ENCODE results near the gene COX4I1. TPM values are rescaled to one million over a fixed set of nuclear protein-coding genes. Genes with fewer than 3 reads are reported as not detected.

COX4I1 gene
- total RNA-seq, 1 experiment from 2014 or later = 506 TPM

- H3K56ac ChIP-seq (ENCODE audit: insufficient read length, low read depth, low read length) = no peak overlapping the region
- no peaks in the 10 kb centered on the region for H3K9me3 Mint-ChIP-seq
- TF ChIP-seq CTCF (conservative IDR thresholded peaks at IDR 0.05) = no peak
Observed at GRCh38 chr16:85757341-85757822, 42.1 kb upstream of the COX4I1 start.

More at GRCh38 chr16:85757341-85757822, 42.1 kb upstream of the COX4I1 start:
- Histone ChIP-seq H3K4me2 (ENCODE audit: insufficient read depth, insufficient read length, low read length) (no peak overlapping the region), H2BK5ac (ENCODE audit: insufficient read length, low read length) (no peak overlapping the region), H3K18ac (ENCODE audit: insufficient read length, low read depth, low read length) (no peak overlapping the region), H4K5ac (ENCODE audit: insufficient read length, low read depth, low read length) (no peak overlapping the region), H3K9ac (ENCODE audit: extremely low read depth, insufficient read length, low read length) (no peak overlapping the region), H3K4me1 (ENCODE audit: insufficient read depth, low read length) (no peaks in the 10 kb centered on the region; the same call in 1 of the 2 replicates), H3K14ac (ENCODE audit: insufficient read depth, low read length) (no peak overlapping the region), H2BK120ac (ENCODE audit: low read depth, low read length, poor library complexity, severe bottlenecking) (no peak overlapping the region), H4K20me1 (ENCODE audit: control insufficient read depth, insufficient read depth, insufficient read length) (no peaks in the 10 kb centered on the region), H3T11ph (ENCODE audit: low read length) (no peak overlapping the region), H4K91ac (ENCODE audit: insufficient read length, low read depth, low read length) (no peak overlapping the region), H3K79me1 (ENCODE audit: insufficient read depth, low read depth, low read length, poor library complexity, severe bottlenecking) (no peaks in the 10 kb centered on the region), H3K27me3 (ENCODE audit: insufficient read depth, low read length) (no peaks in the 10 kb centered on the region), H2AK5ac (ENCODE audit: insufficient read length, low read length) (no peak overlapping the region), H2BK20ac (ENCODE audit: low read depth, low read length, poor library complexity, severe bottlenecking) (no peak overlapping the region), H2AFZ (ENCODE audit: low read length) (no peak overlapping the region), H3K27ac (ENCODE audit: insufficient read length, low read depth, low read length) (no peak overlapping the region), H2BK12ac (ENCODE audit: insufficient read length, low read depth, low read length) (no peak overlapping the region), H3K79me2 (ENCODE audit: insufficient read depth, low read length) (no peaks in the 10 kb centered on the region), H3K23ac (ENCODE audit: insufficient read length, low read depth, low read length) (no peak overlapping the region), H3K4ac (ENCODE audit: low read depth, low read length) (no peak overlapping the region), H3K9me3 (ENCODE audit: control insufficient read depth, low read depth, low read length) (no peaks in the 10 kb centered on the region), H3K23me2 (ENCODE audit: insufficient read length, low read depth, low read length, poor library complexity, severe bottlenecking) (no peaks in the 10 kb centered on the region), H4K8ac (replicated peaks; ENCODE audit: insufficient read length, low read depth, low read length) (no peak overlapping the region), H2BK15ac (ENCODE audit: low read depth, low read length) (no peak overlapping the region)
- H3K27ac Mint-ChIP-seq = no peak overlapping the region
- no CpG with 5 or more reads among the region's 7 CpGs for WGBS (ENCODE audit: extremely low coverage, insufficient read length, low lambda C conversion rate)
- peaks cover 23% of the 10 kb centered on the region for H3K27me3 Mint-ChIP-seq (ENCODE audit: low read depth)
- H3K4me1 Mint-ChIP-seq = peaks cover 19 to 25% of the 10 kb centered on the region in 2 experiments
- H3K36me3 Mint-ChIP-seq (ENCODE audit: insufficient read depth in 1 of 3, low read depth in 3 of 3) = no peaks in the 10 kb centered on the region
- H3K4me3 Mint-ChIP-seq = no peak overlapping the region
- no peak for DNase-seq

All from H9 (cell line).